K562 (cell line): Measurements from ENCODE around the gene UTP15. TPM values are rescaled to one million over a fixed set of nuclear protein-coding genes. Genes with fewer than 3 reads are reported as not detected.

ENCODE experiments used
- ATAC-seq: fragments of 200-7000 bp; cut with Tn5 transposase; 3 replicates; pipeline ENCODE4 v1.9.1; 2020; ENCODE audit warnings: moderate library complexity
- BruUV-seq: library from RNA; stranded (reverse); fragments of 400-500 nt; replicated peaks from 2 replicates; lab custom pipeline; 2021; lab: Mats Ljungman, UMichigan
- CTCF ChIA-PET: fragments of 300-600 bp; formaldehyde crosslinking; extraction: SDS; loops from one replicate; lab custom pipeline; 2021; ENCODE audit warnings: low intra/inter-chr PET ratio; lab: Yijun Ruan, JAX
- POLR2A ChIA-PET: fragments of 300-600, 350-650 bp; sonication (Branson Sonifier 250); formaldehyde crosslinking; extraction: SDS; loops from one replicate; lab custom pipeline; 2021; ENCODE audit warnings: antibody characterized with exemption, inconsistent platforms; lab: Yijun Ruan, JAX
- DNase-seq, 4 experiments: peaks; one replicate each; pipeline versions ENCODE4 v3.0.0 to v3.0.0-alpha.2; 2011 to 2018; ENCODE audit warnings: low spot score in 3 of 4, mixed read lengths in 3 of 4; ENCODE audit errors: extremely low read depth in 1 of 4
- FAIRE-seq: peaks from 2 replicates; lab custom pipeline; 2011; peaks lifted over from hg19 to GRCh38; lab: Jason Lieb, UNC
- H2AFZ ChIP-seq: 2 replicates; pipeline ENCODE4 v1.6.0; 2011; ENCODE audit warnings: low read depth, low read length, control low read depth, inconsistent platforms
- H3K27ac ChIP-seq: fragments of 200-600 bp; 3 replicates; pipeline ENCODE4 v1.8.0; 2011; ENCODE audit warnings: low read depth, mild to moderate bottlenecking, control low read depth, inconsistent platforms, low read length, moderate library complexity, mixed read lengths; ENCODE audit errors: extremely low read depth
- H3K27me3 ChIP-seq, 2 experiments: fragments of 300-600 bp in 1 of 2; 2 replicates in 1 of 2; 3 replicates in 1 of 2; pipeline versions ENCODE4 v1.6.0 to v1.8.0; 2011; ENCODE audit warnings: inconsistent platforms in 2 of 2, low read length in 2 of 2, mild to moderate bottlenecking in 1 of 2, mixed read lengths in 1 of 2, moderate library complexity in 1 of 2; ENCODE audit not compliant: control insufficient read depth in 2 of 2, insufficient read depth in 2 of 2
- H3K36me3 ChIP-seq: fragments of 300-600 bp; 3 replicates; pipeline ENCODE4 v1.8.0; 2011; ENCODE audit warnings: mild to moderate bottlenecking, low read length, inconsistent platforms; ENCODE audit not compliant: control insufficient read depth, insufficient read depth
- H3K4me1 ChIP-seq, 2 experiments: fragments of 200-600 bp in 1 of 2; replicated peaks in 1 of 2; 2 replicates in 1 of 2; 3 replicates in 1 of 2; pipeline versions ENCODE4 v1.5.1 to v1.8.0; 2011; ENCODE audit warnings: inconsistent platforms in 2 of 2, low read length in 2 of 2, mild to moderate bottlenecking in 1 of 2, mixed read lengths in 1 of 2, moderate library complexity in 1 of 2; ENCODE audit not compliant: control insufficient read depth in 2 of 2, insufficient read depth in 2 of 2
- H3K4me2 ChIP-seq: 2 replicates; pipeline ENCODE4 v1.6.1; 2011; ENCODE audit warnings: low read length, control low read depth, inconsistent platforms, mixed read lengths; ENCODE audit not compliant: insufficient read depth
- H3K4me3 ChIP-seq: fragments of 200-600 bp; sonication (generic), shearing (Covaris generic); 2 replicates; pipeline ENCODE4 v1.5.1; 2016; ENCODE audit warnings: control low read depth, inconsistent platforms
- H3K79me2 ChIP-seq: fragments of 200-600 bp; 3 replicates; pipeline ENCODE4 v1.8.0; 2011; ENCODE audit warnings: low read length, inconsistent platforms; ENCODE audit not compliant: control insufficient read depth, insufficient read depth
- H3K9ac ChIP-seq, 2 experiments: 2 replicates each; pipeline versions ENCODE4 v1.6.0 to v1.6.1; 2011; ENCODE audit warnings: low read depth in 2 of 2, low read length in 2 of 2, control low read depth in 1 of 2, inconsistent platforms in 1 of 2, mild to moderate bottlenecking in 1 of 2, mixed read lengths in 1 of 2; ENCODE audit not compliant: insufficient read depth in 1 of 2
- H3K9me1 ChIP-seq: one replicate; pipeline ENCODE4 v1.6.0; 2011; ENCODE audit warnings: inconsistent platforms, mild to moderate bottlenecking, low read length, moderate library complexity; ENCODE audit not compliant: control insufficient read depth, insufficient read depth
- H3K9me3 ChIP-seq: replicated peaks from 2 replicates; pipeline ENCODE4 v1.5.1; 2011; ENCODE audit warnings: low read depth, low read length, inconsistent platforms; ENCODE audit not compliant: control insufficient read depth, insufficient read depth
- H4K20me1 ChIP-seq: replicated peaks from 2 replicates; pipeline ENCODE4 v1.6.1; 2011; ENCODE audit warnings: low read length, inconsistent platforms, mixed read lengths; ENCODE audit not compliant: control insufficient read depth, insufficient read depth
- EP300 ChIP-seq: IDR thresholded peaks from 2 replicates; pipeline ENCODE4 v1.6.1; 2012; ENCODE audit warnings: low read length, improper control_type of control experiment
- HOMEZ ChIP-seq: fragments of 250-450 bp; sonication (Bioruptor Pico); IDR thresholded peaks from 2 replicates; pipeline ENCODE4 v1.4.0; 2020; ENCODE audit warnings: mild to moderate bottlenecking, moderate library complexity
- ILK ChIP-seq: fragments of 450-650 bp; IDR thresholded peaks from 2 replicates; pipeline ENCODE4 v1.6.1; 2016; ENCODE audit warnings: missing genetic modification characterization, low read depth, mild to moderate bottlenecking, missing compliant biosample characterization, moderate library complexity, borderline replicate concordance
- KLF13 ChIP-seq: fragments of 450-650 bp; IDR thresholded peaks from 2 replicates; pipeline ENCODE4 v1.6.1; 2016; ENCODE audit warnings: missing genetic modification characterization, low read depth, mild to moderate bottlenecking, missing compliant biosample characterization, moderate library complexity, borderline replicate concordance
- NCOA6 ChIP-seq: fragments of 450-650 bp; IDR thresholded peaks from 2 replicates; pipeline ENCODE4 v1.6.1; 2017; ENCODE audit warnings: mild to moderate bottlenecking
- NFIX ChIP-seq: fragments of 250-450 bp; sonication (Bioruptor Pico); IDR thresholded peaks from 2 replicates; pipeline ENCODE4 v1.4.0; 2020; ENCODE audit warnings: low read depth, mild to moderate bottlenecking, moderate library complexity
- PCBP1 ChIP-seq: fragments of 200-400 bp; formaldehyde crosslinking; IDR thresholded peaks from 2 replicates; pipeline ENCODE4 v1.6.1; 2018; ENCODE audit warnings: mild to moderate bottlenecking, low read depth, low read length; ENCODE audit not compliant: poor library complexity, severe bottlenecking
- PML ChIP-seq: IDR thresholded peaks from 2 replicates; pipeline ENCODE4 v1.6.1; 2012; ENCODE audit warnings: low read length, inconsistent platforms
- ZFP91 ChIP-seq: sonication (generic); formaldehyde crosslinking; IDR thresholded peaks from 2 replicates; pipeline ENCODE4 v1.8.0; 2022; ENCODE audit warnings: mild to moderate bottlenecking, missing genetic modification reagents
- ZNF134 ChIP-seq: fragments of 250-450 bp; sonication (Bioruptor Pico); conservative IDR thresholded peaks from 2 replicates; pipeline ENCODE4 v1.4.0; 2020
- WGBS: fragments of 100-300 bp; shearing (Covaris generic); methylation state at CpG from one replicate; pipeline ENCODE4 v1.1.6; 2016; ENCODE audit warnings: low coverage, mixed read lengths; ENCODE audit not compliant: insufficient coverage; ENCODE audit errors: missing lambda C conversion rate; 5-methylcytosine and 5-hydroxymethylcytosine counted together
- in situ Hi-C: fragments of 300-500 bp; cut with MboI; formaldehyde crosslinking; loops from 4 replicates; pipeline ENCODE4 v1.15.0; 2018; ENCODE audit warnings: inconsistent platforms, mixed read lengths
- intact Hi-C: fragments of 100-400 bp; cut with micrococcal nuclease; formaldehyde crosslinking; loops from 2 replicates; pipeline ENCODE4 v1.14.2; 2022
- polyA plus RNA-seq, 8 experiments: library from polyadenylated mRNA; depleted of rRNA in 4 of 8; stranded (reverse) in 5 of 8; unstranded in 3 of 8; fragments of >200 nt; fragmentation: Nextera tagmentation in 2 of 8; fragmentation: Illumina TruSeq in 1 of 8; extraction: Ambion mirVana in 2 of 8; extraction: Trizol in 1 of 8; gene quantifications; 2 replicates each; pipeline versions ENCODE4 v1.2.1 to v1.2.3, GENCODE V29; 2011 to 2014; ENCODE audit warnings: inconsistent platforms in 1 of 8, missing spikeins in 1 of 8
- total RNA-seq, 7 experiments: library from RNA; depleted of rRNA in 6 of 7; stranded (reverse); fragments of >200 nt in 6 of 7; fragmentation: Illumina TruSeq in 2 of 7; extraction: Trizol in 2 of 7; gene quantifications; 2 replicates each; pipeline versions ENCODE4 v1.2.1 to v1.2.3, GENCODE V29; 2011 to 2021; ENCODE audit warnings: low replicate concordance in 1 of 7

Gene UTP15
- total and polyA plus RNA-seq, 9 of the 15 experiments (the other 6 are each of a cell fraction or from before 2014, with no cell fraction given), result 28.1 to 49.3 (median 37.0) TPM

GRCh38 chr5:73623901-73624404, 58.4 kb downstream of the UTP15 start (continued):
- TF ChIP-seq ILK (tag), result no peak

- H3K4me2 ChIP-seq, result no peak overlapping the region
- H3K4me3 ChIP-seq, result no peak overlapping the region
- DNase-seq, result no peak
- H2AFZ ChIP-seq, result no peak overlapping the region
- CTCF ChIA-PET, result no interaction called here
- H3K27ac ChIP-seq, result no peak overlapping the region
- WGBS, result 2% methylated on average over 6 of the region's 6 CpGs
- H3K27me3 ChIP-seq, result peaks cover 24 to 25% of the 10 kb centered on the region in 2 experiments
- POLR2A ChIA-PET, result interaction anchor here (0.6 kb wide), 1 partner anchor 988 kb away, joined by 3 read pairs; no protein-coding TSS in a partner anchor
- H3K4me1 ChIP-seq, result peaks cover 0 to 10% of the 10 kb centered on the region in 2 experiments; a peak in 1 of 5 replicates
- intact Hi-C loops (no loop called here), in situ Hi-C loops (no loop called here)
- no peak for FAIRE-seq
- no peaks in the 10 kb centered on the region for H3K79me2 ChIP-seq
- H3K9ac ChIP-seq, result no peak overlapping the region
- no TSS peak for BruUV-seq
- H3K9me3 ChIP-seq, result no peaks in the 10 kb centered on the region
- H3K9me1 ChIP-seq, result no peaks in the 10 kb centered on the region
- ATAC-seq, result no peak
- TF ChIP-seq PCBP1 (no peak), ZFP91 (CRISPR knock-in tag) (no peak), KLF13 (tag) (no peak), ZNF134 (CRISPR knock-in tag) (no peak), PML (no peak), HOMEZ (CRISPR knock-in tag) (no peak), NFIX (CRISPR knock-in tag) (no peak), EP300 (no peak), NCOA6 (no peak)
- no peaks in the 10 kb centered on the region for H4K20me1 ChIP-seq
- no peaks in the 10 kb centered on the region for H3K36me3 ChIP-seq
These were observed 59.3 kb downstream of the UTP15 start for GRCh38 chr5:73624888-73625287.
